Effector memory CD4-positive, alpha-beta T cell (primary cell): ENCODE results near the gene BTC.

Source experiments
- DNase-seq, 3 donors: peaks; one replicate each; pipeline ENCODE4 v3.0.0-alpha.2; 2020
- H3K27ac ChIP-seq: 2 replicates; pipeline ENCODE4 v1.7.0; 2013; ENCODE audit warnings: mild to moderate bottlenecking, low read length, moderate library complexity; ENCODE audit not compliant: insufficient read depth, poor library complexity, severe bottlenecking
- H3K27me3 ChIP-seq: replicated peaks from 2 replicates; pipeline ENCODE4 v1.7.0; 2013; ENCODE audit warnings: mild to moderate bottlenecking, low read length; ENCODE audit not compliant: insufficient read depth, control insufficient read depth, poor library complexity, severe bottlenecking
- H3K36me3 ChIP-seq: 2 replicates; pipeline ENCODE4 v1.7.0; 2013; ENCODE audit warnings: mild to moderate bottlenecking, low read length, moderate library complexity; ENCODE audit not compliant: control insufficient read depth, insufficient read depth
- H3K4me1 ChIP-seq: 2 replicates; pipeline ENCODE4 v1.7.0; 2013; ENCODE audit warnings: low read length, mild to moderate bottlenecking; ENCODE audit not compliant: control insufficient read depth, insufficient read depth, poor library complexity, severe bottlenecking
- H3K4me3 ChIP-seq: 2 replicates; pipeline ENCODE4 v1.7.0; 2013; ENCODE audit warnings: low read length, low read depth, mild to moderate bottlenecking; ENCODE audit not compliant: insufficient read depth, poor library complexity, severe bottlenecking
- H3K9me3 ChIP-seq: 2 replicates; pipeline ENCODE4 v1.7.0; 2013; ENCODE audit warnings: mild to moderate bottlenecking, low read length, moderate library complexity; ENCODE audit not compliant: control insufficient read depth

The BTC gene

DNA sequence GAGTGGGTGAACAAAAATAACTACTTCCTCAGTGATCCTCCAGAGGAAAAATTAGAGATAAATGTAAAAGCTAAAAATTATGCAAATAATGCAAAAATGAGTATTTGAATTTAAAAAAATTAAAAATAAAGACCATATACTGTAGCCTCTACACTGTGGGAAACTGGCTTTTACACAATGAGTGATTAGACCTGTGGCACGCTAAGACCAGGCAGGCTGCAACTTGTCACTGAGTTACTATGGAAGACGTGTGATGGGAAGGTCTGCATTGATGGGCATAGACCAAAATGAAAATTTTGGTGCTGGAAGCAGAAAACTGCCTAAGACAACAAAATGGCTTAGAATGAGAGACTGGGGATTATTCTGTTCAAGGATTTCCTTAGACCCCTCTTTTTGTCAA, 30.2 kb downstream of the BTC start:
- Histone ChIP-seq H3K36me3 (no peaks in the 10 kb centered on the region), H3K27ac (no peak overlapping the region), H3K4me3 (no peak overlapping the region), H3K9me3 (no peaks in the 10 kb centered on the region), H3K27me3 (no peaks in the 10 kb centered on the region), H3K4me1 (no peaks in the 10 kb centered on the region)
- DNase-seq = no peak

DNA sequence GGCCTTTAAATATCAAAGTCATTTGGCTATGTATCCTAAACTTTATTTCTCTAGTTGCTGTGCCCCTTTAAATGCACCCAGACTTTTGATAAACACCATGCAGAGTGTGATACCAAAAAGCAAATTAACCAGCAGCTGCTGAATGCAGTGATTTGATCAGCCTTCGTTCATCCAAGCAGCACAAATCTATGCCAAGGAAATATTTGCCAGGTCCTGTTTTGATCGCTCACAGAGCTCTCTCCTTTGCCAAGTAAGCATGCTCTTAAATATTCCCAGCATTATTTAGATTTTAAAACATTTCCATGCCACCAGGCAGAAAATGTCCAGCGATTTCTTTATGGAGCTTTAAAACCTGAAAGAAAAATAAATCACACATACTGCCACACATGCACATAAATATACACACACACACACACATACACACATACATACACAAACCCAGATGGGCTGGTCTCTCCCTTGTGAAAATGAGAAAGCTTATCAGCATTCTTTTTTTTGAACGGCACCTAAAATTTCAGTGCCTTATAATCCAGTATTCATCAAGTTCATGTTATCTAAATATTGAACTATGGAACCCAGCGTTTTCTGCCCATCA, 35.7 kb downstream of the BTC start:
- no peak for DNase-seq
- no peak overlapping the region for H3K27ac ChIP-seq
- no peaks in the 10 kb centered on the region for H3K27me3 ChIP-seq
- no peaks in the 10 kb centered on the region for H3K36me3 ChIP-seq
- H3K9me3 ChIP-seq = no peaks in the 10 kb centered on the region
- H3K4me1 ChIP-seq = no peaks in the 10 kb centered on the region
- no peak overlapping the region for H3K4me3 ChIP-seq

DNA sequence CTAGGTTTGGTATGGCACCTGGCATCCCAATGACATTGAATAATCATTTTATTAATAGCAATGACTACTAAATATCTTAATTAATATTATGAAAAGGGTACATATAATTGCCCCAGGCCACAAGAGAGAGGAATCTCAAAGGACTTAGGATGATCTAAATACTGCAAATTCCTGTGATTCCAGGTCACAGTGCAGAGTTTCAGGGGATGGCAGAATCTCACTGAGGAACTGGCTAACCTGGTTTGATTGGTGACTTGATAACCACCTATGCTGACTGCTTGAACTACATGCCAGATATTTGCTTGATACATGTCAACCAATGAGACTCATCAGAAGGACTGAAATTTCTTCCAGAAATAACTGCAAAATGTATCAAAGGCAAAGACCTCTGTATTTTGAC, 37.2 kb downstream of the BTC start:
- no peak overlapping the region for H3K27ac ChIP-seq
- DNase-seq = no peak
- no peak overlapping the region for H3K4me3 ChIP-seq
- H3K9me3 ChIP-seq = no peaks in the 10 kb centered on the region
- H3K4me1 ChIP-seq = no peaks in the 10 kb centered on the region
- no peaks in the 10 kb centered on the region for H3K27me3 ChIP-seq
- H3K36me3 ChIP-seq = no peaks in the 10 kb centered on the region

DNA sequence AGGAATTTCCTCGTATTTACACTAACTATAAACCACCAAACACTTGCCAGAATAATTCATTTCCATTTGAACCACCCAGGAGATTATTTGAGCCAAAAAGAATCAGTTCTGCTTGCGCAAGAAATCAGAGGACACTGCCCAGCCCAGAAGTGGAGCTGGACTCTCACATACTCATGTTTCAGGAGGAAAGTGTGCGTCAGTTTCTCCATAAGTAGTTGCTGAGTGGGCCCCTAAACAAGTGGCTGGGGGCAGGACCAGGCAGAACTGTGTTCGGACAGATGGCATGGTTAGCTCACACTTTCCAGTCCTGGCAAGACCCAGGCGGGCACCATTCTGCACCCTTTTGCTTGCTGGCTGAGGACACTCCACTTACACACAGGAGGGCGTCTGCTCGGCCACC, 38.8 kb downstream of the BTC start:
- no peak overlapping the region for H3K27ac ChIP-seq
- no peak for DNase-seq
- H3K27me3 ChIP-seq = no peaks in the 10 kb centered on the region
- no peak overlapping the region for H3K4me3 ChIP-seq
- H3K4me1 ChIP-seq = no peaks in the 10 kb centered on the region
- H3K36me3 ChIP-seq = no peaks in the 10 kb centered on the region
- no peaks in the 10 kb centered on the region for H3K9me3 ChIP-seq

DNA sequence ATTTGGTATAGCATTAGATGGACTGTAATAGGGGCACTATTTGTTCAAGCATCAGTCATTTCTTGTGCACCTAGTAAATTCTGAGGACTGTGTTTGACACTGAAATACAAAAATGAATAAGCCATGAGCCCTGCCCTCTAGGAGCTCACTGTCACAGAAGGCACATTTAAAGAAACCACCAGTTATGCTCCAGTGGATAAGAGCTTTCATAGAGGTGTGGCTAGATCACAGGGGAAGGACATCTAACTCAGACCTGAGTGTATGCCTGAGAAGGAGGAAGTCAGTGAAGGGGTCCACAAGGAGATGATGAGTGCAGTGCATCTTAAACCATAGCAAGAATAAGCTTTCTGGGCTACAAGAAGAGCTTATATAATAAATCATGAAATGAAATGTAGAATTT, 40.1 kb downstream of the BTC start:
- Histone ChIP-seq H3K4me3 (no peak overlapping the region), H3K9me3 (no peaks in the 10 kb centered on the region), H3K27me3 (no peaks in the 10 kb centered on the region), H3K4me1 (no peaks in the 10 kb centered on the region), H3K27ac (no peak overlapping the region), H3K36me3 (no peaks in the 10 kb centered on the region)
- DNase-seq = no peak

DNA sequence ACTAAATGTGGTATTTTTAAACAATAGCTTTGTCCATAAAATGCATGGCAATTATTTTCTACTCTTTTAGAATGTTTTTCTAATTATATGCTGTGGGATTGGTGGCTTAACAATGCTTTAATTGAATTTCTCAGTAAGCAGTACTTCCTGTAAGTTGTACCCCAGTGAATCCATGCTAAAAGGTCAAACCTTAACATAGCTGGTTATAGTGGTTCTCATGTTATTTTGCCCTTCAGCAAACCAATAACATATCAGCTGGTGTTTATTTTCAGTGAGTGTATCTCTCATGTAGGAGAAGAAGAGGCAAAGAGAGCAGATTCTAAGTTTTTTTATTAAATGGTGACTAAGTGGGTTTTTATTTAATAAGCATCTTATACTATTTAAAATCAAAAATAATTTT, 41.5 kb downstream of the BTC start:
- H3K4me1 ChIP-seq = no peaks in the 10 kb centered on the region
- no peaks in the 10 kb centered on the region for H3K27me3 ChIP-seq
- no peak overlapping the region for H3K4me3 ChIP-seq
- no peaks in the 10 kb centered on the region for H3K9me3 ChIP-seq
- H3K27ac ChIP-seq = no peak overlapping the region
- no peaks in the 10 kb centered on the region for H3K36me3 ChIP-seq
- no peak for DNase-seq

DNA sequence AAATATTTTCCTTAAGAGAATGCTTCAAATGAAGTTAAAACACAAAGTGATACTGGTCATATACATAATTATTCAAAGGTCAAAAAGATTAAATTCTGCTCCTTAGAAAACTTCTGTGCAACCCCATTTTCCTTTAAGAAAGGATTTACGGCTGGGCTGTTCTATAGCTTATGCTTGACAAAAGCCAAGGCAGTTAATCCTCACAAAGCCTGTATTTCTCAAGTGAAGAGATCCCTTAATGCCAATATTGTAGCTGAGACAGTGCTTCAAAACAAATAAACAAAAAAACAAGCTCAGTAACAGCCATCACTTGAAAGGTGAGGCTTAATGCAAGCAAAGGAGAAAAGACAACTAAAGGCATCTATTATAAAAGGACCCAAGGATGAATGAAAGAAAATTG, 42.5 kb downstream of the BTC start:
- no peaks in the 10 kb centered on the region for H3K4me1 ChIP-seq
- no peak overlapping the region for H3K4me3 ChIP-seq
- H3K27me3 ChIP-seq = no peaks in the 10 kb centered on the region
- DNase-seq = no peak
- no peak overlapping the region for H3K27ac ChIP-seq
- H3K36me3 ChIP-seq = no peaks in the 10 kb centered on the region
- no peaks in the 10 kb centered on the region for H3K9me3 ChIP-seq

DNA sequence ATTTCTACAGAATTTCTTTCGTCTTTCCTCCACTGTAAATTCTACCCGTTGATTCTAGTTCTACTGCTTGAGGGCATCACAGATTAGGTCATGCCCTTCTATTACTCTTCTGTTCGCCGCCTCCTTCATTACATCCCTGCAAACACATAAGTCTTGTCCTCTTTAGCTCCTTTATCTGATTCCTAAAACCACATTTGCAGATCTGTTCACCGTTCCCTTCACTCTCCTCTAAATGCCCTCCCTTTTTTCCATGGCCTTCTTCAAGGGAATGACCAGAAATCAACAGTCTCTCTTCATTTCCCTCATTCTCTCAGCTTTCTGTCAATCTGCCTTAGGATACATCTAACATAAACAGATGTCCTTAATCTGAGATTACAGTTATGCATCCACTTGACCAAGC, 43.1 kb downstream of the BTC start:
- no peak overlapping the region for H3K4me3 ChIP-seq
- no peaks in the 10 kb centered on the region for H3K4me1 ChIP-seq
- no peak for DNase-seq
- no peaks in the 10 kb centered on the region for H3K9me3 ChIP-seq
- H3K36me3 ChIP-seq = no peaks in the 10 kb centered on the region
- H3K27me3 ChIP-seq = no peaks in the 10 kb centered on the region
- H3K27ac ChIP-seq = no peak overlapping the region

DNA sequence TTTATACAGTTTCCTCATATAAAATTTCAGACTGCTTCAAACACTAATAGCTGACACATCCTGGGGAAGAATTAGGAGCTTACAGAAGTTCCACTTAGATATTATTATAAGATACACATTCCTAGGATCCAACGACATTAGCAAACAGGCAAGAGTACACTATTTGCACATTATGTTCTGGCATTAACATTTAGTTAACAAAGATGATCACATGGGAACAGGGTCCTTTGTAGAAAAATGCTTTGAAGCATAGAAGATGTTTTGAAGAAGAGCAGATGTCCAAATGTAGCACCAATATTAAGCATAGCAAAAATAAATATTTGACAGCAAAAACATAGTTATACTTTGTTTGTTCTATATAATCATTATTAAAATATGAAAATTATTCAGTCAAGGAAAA, 52.1 kb downstream of the BTC start:
- Histone ChIP-seq H3K36me3 (no peaks in the 10 kb centered on the region), H3K27ac (no peak overlapping the region), H3K9me3 (no peaks in the 10 kb centered on the region), H3K4me3 (no peak overlapping the region), H3K27me3 (no peaks in the 10 kb centered on the region), H3K4me1 (no peaks in the 10 kb centered on the region)
- DNase-seq = no peak

DNA sequence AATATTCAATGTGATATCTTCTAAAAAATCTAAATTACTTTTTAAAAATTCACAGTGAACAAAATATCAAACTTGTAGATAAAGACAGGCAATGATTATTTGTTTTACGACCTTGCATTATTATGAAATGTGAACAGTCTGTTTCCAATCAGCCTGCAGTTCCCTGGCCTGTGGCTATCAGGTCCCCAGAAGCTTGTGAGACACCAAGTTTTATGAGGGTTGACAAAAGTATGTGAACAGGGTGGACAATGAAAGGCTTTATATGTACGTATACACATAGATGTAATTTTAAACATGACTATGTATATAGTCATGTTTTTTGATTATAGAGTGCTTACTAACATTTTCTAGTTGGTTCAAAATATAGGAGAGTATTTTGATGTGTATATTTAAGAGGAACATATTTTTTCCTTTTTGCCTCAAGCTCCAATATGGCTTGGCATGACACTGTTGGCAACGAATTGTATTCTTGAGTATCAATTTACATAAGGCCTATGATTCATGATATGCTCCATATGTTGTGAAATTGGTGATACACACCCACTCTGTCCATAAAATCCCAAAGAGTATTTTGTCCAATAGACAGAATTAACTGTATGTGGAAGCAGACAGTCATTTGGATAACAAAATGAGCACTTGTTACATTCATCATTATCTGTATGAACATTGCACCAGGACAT, 55.7 kb downstream of the BTC start:
- DNase-seq = no peak

More for the DNA sequence above, 55.7 kb downstream of the BTC start:
- Histone ChIP-seq H3K36me3 (no peaks in the 10 kb centered on the region), H3K4me1 (no peaks in the 10 kb centered on the region), H3K4me3 (no peak overlapping the region), H3K9me3 (no peaks in the 10 kb centered on the region), H3K27ac (no peak overlapping the region), H3K27me3 (no peaks in the 10 kb centered on the region)
